ENCODE data around the gene RSPO1.

Gene RSPO1

DNA sequence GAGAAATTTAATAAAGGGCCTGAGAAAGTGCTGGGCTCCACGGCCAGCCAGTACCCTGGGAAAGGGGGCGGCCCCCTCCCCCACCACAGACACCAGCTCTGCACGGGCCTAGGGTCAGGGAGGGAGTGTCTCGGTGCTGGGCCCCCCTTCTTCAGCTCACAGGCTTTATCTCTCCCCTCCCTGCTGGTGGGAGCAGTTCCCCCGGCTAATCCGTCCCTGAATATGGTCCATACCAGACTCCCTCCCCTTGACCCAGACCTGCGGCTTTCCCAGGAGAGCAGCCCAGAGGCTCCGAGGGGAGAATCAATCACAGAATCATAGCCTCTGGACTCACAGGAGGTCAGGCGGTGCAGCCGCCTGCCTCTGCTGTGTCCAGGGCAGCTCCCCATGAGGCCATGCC is 26.0 kb upstream of the RSPO1 start:
- no peaks in the 10 kb centered on the region for H3K9me2 ChIP-seq (replicated peaks; ENCODE audit: insufficient read depth, low read length)
- H4K20me1 ChIP-seq (ENCODE audit: insufficient read depth, low read length): no peaks in the 10 kb centered on the region
- H3K9ac ChIP-seq (ENCODE audit: low read length): no peak overlapping the region
- H3K4me3 ChIP-seq (ENCODE audit: low read length): no peak overlapping the region
- H3K9me3 ChIP-seq (replicated peaks; ENCODE audit: insufficient read depth, low read length): no peaks in the 10 kb centered on the region
- H3K27ac ChIP-seq (ENCODE audit: low read length): no peak overlapping the region
- TF ChIP-seq, protein P1, sequence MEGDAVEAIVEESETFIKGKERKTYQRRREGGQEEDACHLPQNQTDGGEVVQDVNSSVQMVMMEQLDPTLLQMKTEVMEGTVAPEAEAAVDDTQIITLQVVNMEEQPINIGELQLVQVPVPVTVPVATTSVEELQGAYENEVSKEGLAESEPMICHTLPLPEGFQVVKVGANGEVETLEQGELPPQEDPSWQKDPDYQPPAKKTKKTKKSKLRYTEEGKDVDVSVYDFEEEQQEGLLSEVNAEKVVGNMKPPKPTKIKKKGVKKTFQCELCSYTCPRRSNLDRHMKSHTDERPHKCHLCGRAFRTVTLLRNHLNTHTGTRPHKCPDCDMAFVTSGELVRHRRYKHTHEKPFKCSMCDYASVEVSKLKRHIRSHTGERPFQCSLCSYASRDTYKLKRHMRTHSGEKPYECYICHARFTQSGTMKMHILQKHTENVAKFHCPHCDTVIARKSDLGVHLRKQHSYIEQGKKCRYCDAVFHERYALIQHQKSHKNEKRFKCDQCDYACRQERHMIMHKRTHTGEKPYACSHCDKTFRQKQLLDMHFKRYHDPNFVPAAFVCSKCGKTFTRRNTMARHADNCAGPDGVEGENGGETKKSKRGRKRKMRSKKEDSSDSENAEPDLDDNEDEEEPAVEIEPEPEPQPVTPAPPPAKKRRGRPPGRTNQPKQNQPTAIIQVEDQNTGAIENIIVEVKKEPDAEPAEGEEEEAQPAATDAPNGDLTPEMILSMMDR (IDR thresholded peaks at IDR 0.05; ENCODE audit: low read length): no peak
- TF ChIP-seq EZH2phosphoT487 (IDR thresholded peaks at IDR 0.05; ENCODE audit: low read length): no peak
- TF ChIP-seq EZH2 (optimal IDR thresholded peaks at IDR 0.05; ENCODE audit: low read depth, low read length): no peak
- H3K4me2 ChIP-seq (ENCODE audit: low read depth, low read length): no peak overlapping the region
- no peaks in the 10 kb centered on the region for H3F3A ChIP-seq (ENCODE audit: insufficient read depth, low read length)
- H3K36me3 ChIP-seq (replicated peaks; ENCODE audit: insufficient read depth, low read length): no peaks in the 10 kb centered on the region
- H2AFZ ChIP-seq (ENCODE audit: low read length): no peak overlapping the region
- no peaks in the 10 kb centered on the region for H3K27me3 ChIP-seq (replicated peaks; ENCODE audit: insufficient read depth, low read length)
- H3K4me1 ChIP-seq (ENCODE audit: low read length): no peaks in the 10 kb centered on the region
- no peaks in the 10 kb centered on the region for H3K79me2 ChIP-seq (ENCODE audit: low read length)
- DNase-seq: no peak

DNA sequence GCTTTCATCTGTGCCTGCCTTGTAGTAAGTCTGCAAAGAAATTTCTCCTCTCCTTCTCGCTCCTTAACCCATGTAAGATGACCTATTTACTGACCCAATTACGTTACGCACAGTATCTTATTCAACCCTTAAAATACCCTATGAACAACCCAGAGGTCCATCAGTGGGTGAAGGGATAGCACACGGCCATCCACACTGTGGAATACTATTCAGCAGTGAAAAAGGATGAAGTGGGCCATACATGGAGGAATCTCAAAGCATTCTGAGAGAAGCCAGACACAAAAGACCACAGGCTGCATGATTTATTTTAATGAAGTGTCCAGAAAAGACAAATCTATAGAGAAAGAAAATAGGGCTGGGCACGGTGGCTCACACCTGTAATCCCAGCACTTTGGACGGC is 23.8 kb upstream of the RSPO1 start:
- no peak overlapping the region for H2AFZ ChIP-seq (ENCODE audit: low read length)
- no peaks in the 10 kb centered on the region for H3K4me1 ChIP-seq (ENCODE audit: low read length)
- no peaks in the 10 kb centered on the region for H3K27me3 ChIP-seq (replicated peaks; ENCODE audit: insufficient read depth, low read length)
- TF ChIP-seq, protein P1 (IDR thresholded peaks at IDR 0.05; ENCODE audit: low read length): no peak
- TF ChIP-seq EZH2phosphoT487 (IDR thresholded peaks at IDR 0.05; ENCODE audit: low read length): no peak
- no peaks in the 10 kb centered on the region for H3K9me2 ChIP-seq (replicated peaks; ENCODE audit: insufficient read depth, low read length)
- DNase-seq: no peak
- H3K9me3 ChIP-seq (replicated peaks; ENCODE audit: insufficient read depth, low read length): no peaks in the 10 kb centered on the region
- no peak overlapping the region for H3K4me3 ChIP-seq (ENCODE audit: low read length)
- H3K79me2 ChIP-seq (ENCODE audit: low read length): no peaks in the 10 kb centered on the region
- no peak overlapping the region for H3K9ac ChIP-seq (ENCODE audit: low read length)
- no peaks in the 10 kb centered on the region for H4K20me1 ChIP-seq (ENCODE audit: insufficient read depth, low read length)
- no peak overlapping the region for H3K4me2 ChIP-seq (ENCODE audit: low read depth, low read length)
- H3K36me3 ChIP-seq (replicated peaks; ENCODE audit: insufficient read depth, low read length): no peaks in the 10 kb centered on the region
- no peaks in the 10 kb centered on the region for H3F3A ChIP-seq (ENCODE audit: insufficient read depth, low read length)
- no peak overlapping the region for H3K27ac ChIP-seq (ENCODE audit: low read length)

DNA sequence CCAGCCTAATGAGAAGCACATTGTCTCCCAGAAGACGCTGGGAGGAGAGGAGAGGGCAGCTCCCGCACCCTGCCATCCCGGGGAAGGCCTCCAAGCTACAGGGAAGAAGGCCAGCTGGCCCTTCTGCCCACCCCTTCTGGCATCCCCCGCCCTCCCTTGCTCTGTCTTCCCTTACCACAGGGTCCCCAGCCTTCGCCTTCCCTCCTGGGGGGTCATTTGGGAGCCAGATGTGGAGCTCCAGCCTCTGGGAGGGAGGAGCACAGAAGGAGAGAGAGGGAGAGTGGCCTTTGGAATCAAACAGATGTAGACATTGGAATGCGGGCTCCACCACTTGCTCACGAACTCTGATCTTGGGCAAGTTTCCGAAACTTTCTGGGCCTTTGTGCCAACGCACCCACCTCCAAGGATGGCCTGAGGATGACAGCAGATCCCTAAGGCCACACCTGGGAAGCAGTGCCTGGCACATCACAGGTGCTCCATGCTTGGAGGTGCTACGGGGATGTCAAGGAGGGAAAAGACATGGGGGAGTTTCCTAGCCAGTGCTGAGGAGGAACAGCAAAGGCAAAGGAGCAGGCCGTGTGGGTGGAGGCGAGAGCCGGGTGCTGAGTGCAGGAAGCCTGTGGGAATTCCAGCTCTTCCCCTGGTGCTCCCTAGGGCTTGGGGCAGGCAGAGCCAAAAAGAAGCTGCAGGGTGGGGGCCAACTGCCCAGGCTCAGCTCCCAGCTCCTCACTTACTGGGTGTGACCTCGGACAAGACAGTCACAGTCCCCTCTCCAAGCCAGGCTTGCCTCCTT is 23.1 kb upstream of the RSPO1 start:
- H2AFZ ChIP-seq (ENCODE audit: low read length): no peak overlapping the region
- no peak overlapping the region for H3K4me3 ChIP-seq (ENCODE audit: low read length)
- H3K9ac ChIP-seq (ENCODE audit: low read length): no peak overlapping the region
- no peaks in the 10 kb centered on the region for H3K9me3 ChIP-seq (replicated peaks; ENCODE audit: insufficient read depth, low read length)
- no peaks in the 10 kb centered on the region for H3K4me1 ChIP-seq (ENCODE audit: low read length)
- no peaks in the 10 kb centered on the region for H3K79me2 ChIP-seq (ENCODE audit: low read length)
- H4K20me1 ChIP-seq (ENCODE audit: insufficient read depth, low read length): no peaks in the 10 kb centered on the region
- H3K27ac ChIP-seq (ENCODE audit: low read length): no peak overlapping the region
- no peaks in the 10 kb centered on the region for H3K9me2 ChIP-seq (replicated peaks; ENCODE audit: insufficient read depth, low read length)
- TF ChIP-seq EZH2 (optimal IDR thresholded peaks at IDR 0.05; ENCODE audit: low read depth, low read length): no peak
- no peak for TF ChIP-seq EZH2phosphoT487 (IDR thresholded peaks at IDR 0.05; ENCODE audit: low read length)
- TF ChIP-seq, protein P1 (IDR thresholded peaks at IDR 0.05; ENCODE audit: low read length): no peak
- H3K4me2 ChIP-seq (ENCODE audit: low read depth, low read length): no peak overlapping the region
- no peaks in the 10 kb centered on the region for H3F3A ChIP-seq (ENCODE audit: insufficient read depth, low read length)
- DNase-seq: no peak
- H3K36me3 ChIP-seq (replicated peaks; ENCODE audit: insufficient read depth, low read length): no peaks in the 10 kb centered on the region
- H3K27me3 ChIP-seq (replicated peaks; ENCODE audit: insufficient read depth, low read length): no peaks in the 10 kb centered on the region

All from MM.1S (cell line).